H7 (cell line): ENCODE measurements around the gene SLC46A2. TPM values are rescaled to one million over a fixed set of nuclear protein-coding genes. Genes with fewer than 3 reads are reported as not detected.

Experiments
- DNase-seq: peaks from one replicate; pipeline ENCODE4 v3.0.0; 2012
- H3K27me3 ChIP-seq: 2 replicates; pipeline ENCODE4 v1.6.0; 2011; ENCODE audit warnings: mild to moderate bottlenecking, low read length; ENCODE audit not compliant: control insufficient read depth, insufficient read depth
- H3K36me3 ChIP-seq: replicated peaks from 2 replicates; pipeline ENCODE4 v1.5.1; 2011; ENCODE audit warnings: low read length; ENCODE audit not compliant: control insufficient read depth, insufficient read depth
- H3K4me3 ChIP-seq: 2 replicates; pipeline ENCODE4 v1.5.1; 2011; ENCODE audit warnings: low read depth, mild to moderate bottlenecking, control low read depth, low read length, moderate library complexity; ENCODE audit not compliant: insufficient read depth
- total RNA-seq: library from RNA; depleted of rRNA; stranded (reverse); fragments of >200 nt; shearing (Covaris generic); gene quantifications from 2 replicates; pipeline ENCODE4 v1.2.3, GENCODE V29; 2014; rRNA removed

Gene SLC46A2
- total RNA-seq, 1 experiment from 2014 or later = not detected

GRCh38 chr9:112842555-112842954, 48.1 kb downstream of the SLC46A2 start:
- H3K36me3 ChIP-seq = no peaks in the 10 kb centered on the region; the same call in 1 of the 2 replicates
- no peak overlapping the region for H3K4me3 ChIP-seq
- DNase-seq = no peak
- H3K27me3 ChIP-seq = no peaks in the 10 kb centered on the region

GRCh38 chr9:112841261-112841660, 49.4 kb downstream of the SLC46A2 start:
- H3K4me3 ChIP-seq = no peak overlapping the region
- no peak for DNase-seq
- H3K27me3 ChIP-seq = no peaks in the 10 kb centered on the region
- H3K36me3 ChIP-seq = no peaks in the 10 kb centered on the region; the same call in 1 of the 2 replicates

- Histone ChIP-seq H3K36me3 (no peaks in the 10 kb centered on the region; the same call in none of the 2 replicates), H3K4me3 (no peak overlapping the region), H3K27me3 (no peaks in the 10 kb centered on the region)
- DNase-seq = no peak
Measured at GRCh38 chr9:112839331-112839730, 51.3 kb downstream of the SLC46A2 start.

GRCh38 chr9:112838342-112838741, 52.3 kb downstream of the SLC46A2 start:
- Histone ChIP-seq H3K4me3 (no peak overlapping the region), H3K36me3 (no peaks in the 10 kb centered on the region; the same call in none of the 2 replicates), H3K27me3 (no peaks in the 10 kb centered on the region)
- DNase-seq = no peak

- H3K27me3 ChIP-seq = no peaks in the 10 kb centered on the region
- H3K36me3 ChIP-seq = no peaks in the 10 kb centered on the region; the same call in none of the 2 replicates
- H3K4me3 ChIP-seq = no peak overlapping the region
- no peak for DNase-seq
Measured at GRCh38 chr9:112836394-112836793, 54.3 kb downstream of the SLC46A2 start.

- no peaks in the 10 kb centered on the region; the same call in 1 of the 2 replicates for H3K36me3 ChIP-seq
- H3K4me3 ChIP-seq = no peak overlapping the region
- H3K27me3 ChIP-seq = no peaks in the 10 kb centered on the region
- DNase-seq = no peak
Measured at GRCh38 chr9:112833081-112833480, 57.6 kb downstream of the SLC46A2 start.

GRCh38 chr9:112831969-112832368, 58.7 kb downstream of the SLC46A2 start:
- H3K4me3 ChIP-seq = no peak overlapping the region
- no peak for DNase-seq
- no peaks in the 10 kb centered on the region for H3K27me3 ChIP-seq
- H3K36me3 ChIP-seq = no peaks in the 10 kb centered on the region; the same call in 1 of the 2 replicates

- Histone ChIP-seq H3K36me3 (no peaks in the 10 kb centered on the region; the same call in 1 of the 2 replicates), H3K27me3 (no peaks in the 10 kb centered on the region), H3K4me3 (no peak overlapping the region)
- DNase-seq = no peak
Measured at GRCh38 chr9:112831281-112831851, 59.3 kb downstream of the SLC46A2 start.

Other genes with a start within 250 kb of the SLC46A2 start
- gene INIP, start 172.8 kb downstream of the SLC46A2 start, total RNA-seq = 9.3 and 14.4 TPM in 2 replicates
- gene SNX30, start 140.1 kb downstream of the SLC46A2 start, total RNA-seq = 9.7 and 18.0 TPM in 2 replicates
- 0.21 TPM in 1 of 2 replicates, not detected in the other for gene ZNF883, start 121.3 kb upstream of the SLC46A2 start, total RNA-seq
- gene ZFP37, start 165.8 kb upstream of the SLC46A2 start, total RNA-seq = 2.7 and 6.6 TPM in 2 replicates